Type B pancreatic cell (in vitro differentiated cells): ENCODE results near the gene CCT6A. TPM values are rescaled to one million over a fixed set of nuclear protein-coding genes. Genes with fewer than 3 reads are reported as not detected.
A peak's percentile ranks its signal among the peaks of the same experiment; 100 is the strongest.
"Not testable (repeated sequence)": the region's sequence is repeated elsewhere in the genome, so short reads cannot be mapped to it uniquely, and the experiment has no call there.

Experiments used
- DNase-seq: peaks from one replicate; pipeline ENCODE4 v3.0.0; 2021; ENCODE audit warnings: mixed read lengths; ENCODE audit not compliant: unreplicated experiment; ENCODE audit errors: extremely low spot score
- H3K27ac Mint-ChIP-seq: 2 replicates; pipeline ENCODE4 v1.8.0; 2021; ENCODE audit warnings: mild to moderate bottlenecking, mixed read lengths
- H3K27me3 Mint-ChIP-seq: 2 replicates; pipeline ENCODE4 v1.8.0; 2021; ENCODE audit warnings: mixed read lengths
- H3K36me3 Mint-ChIP-seq: 2 replicates; pipeline ENCODE4 v1.8.0; 2021; ENCODE audit warnings: mixed read lengths
- H3K4me1 Mint-ChIP-seq: one replicate; pipeline ENCODE4 v1.8.0; 2021; ENCODE audit warnings: mixed read lengths; ENCODE audit not compliant: unreplicated experiment
- H3K4me3 Mint-ChIP-seq: 2 replicates; pipeline ENCODE4 v1.8.0; 2021; ENCODE audit warnings: mild to moderate bottlenecking, mixed read lengths
- H3K9me3 Mint-ChIP-seq: 2 replicates; pipeline ENCODE4 v1.8.0; 2021; ENCODE audit warnings: mixed read lengths
- CTCF ChIP-seq: fragments of 200-600 bp; sonication (generic); conservative IDR thresholded peaks from 2 replicates; pipeline ENCODE4 v1.5.0; 2021; ENCODE audit warnings: antibody characterized with exemption, mild to moderate bottlenecking
- total RNA-seq: library from RNA; stranded (reverse); gene quantifications from 2 replicates; pipeline ENCODE4 v1.2.1, GENCODE V29; 2021; ENCODE audit warnings: low replicate concordance

The CCT6A gene
- total RNA-seq, 1 donor from 2014 or later, result 151 TPM

- H3K36me3 Mint-ChIP-seq, result peaks cover 3% of the 10 kb centered on the region
Observed at GRCh38 chr7:56097700-56098099, 46.1 kb downstream of the CCT6A start.

GRCh38 chr7:56098187-56099008, 46.8 kb downstream of the CCT6A start:
- H3K36me3 Mint-ChIP-seq, H3K27ac Mint-ChIP-seq, DNase-seq: not testable (repeated sequence)

More at GRCh38 chr7:56097700-56098099, 46.1 kb downstream of the CCT6A start:
- H3K4me1 Mint-ChIP-seq, result no peaks in the 10 kb centered on the region
- H3K27me3 Mint-ChIP-seq, result no peaks in the 10 kb centered on the region
- H3K27ac Mint-ChIP-seq, result no peak overlapping the region
- no peak for TF ChIP-seq CTCF
- no peak overlapping the region for H3K4me3 Mint-ChIP-seq
- no peak for DNase-seq
- H3K9me3 Mint-ChIP-seq, result no peaks in the 10 kb centered on the region

GRCh38 chr7:56099653-56100052, 48.1 kb downstream of the CCT6A start:
- Mint-ChIP-seq H3K9me3 (no peaks in the 10 kb centered on the region), H3K27ac (no peak overlapping the region), H3K4me1 (no peaks in the 10 kb centered on the region), H3K36me3 (peaks cover 7% of the 10 kb centered on the region), H3K27me3 (no peaks in the 10 kb centered on the region), H3K4me3 (no peak overlapping the region)
- no peak for DNase-seq
- TF ChIP-seq CTCF, result no peak

More at GRCh38 chr7:56098187-56099008, 46.8 kb downstream of the CCT6A start:
- not testable (repeated sequence) for H3K4me3 Mint-ChIP-seq, H3K27me3 Mint-ChIP-seq, H3K4me1 Mint-ChIP-seq, H3K9me3 Mint-ChIP-seq

- H3K9me3 Mint-ChIP-seq, H3K4me3 Mint-ChIP-seq, H3K4me1 Mint-ChIP-seq, DNase-seq, H3K36me3 Mint-ChIP-seq, H3K27ac Mint-ChIP-seq, H3K27me3 Mint-ChIP-seq: not testable (repeated sequence)
Observed at GRCh38 chr7:56104138-56104537, 52.6 kb downstream of the CCT6A start.

- Mint-ChIP-seq H3K27me3 (no peaks in the 10 kb centered on the region), H3K4me1 (peaks cover 8% of the 10 kb centered on the region), H3K27ac (peak overlapping the region; percentile 94), H3K4me3 (peak overlapping the region; percentile 97), H3K9me3 (peaks cover 7% of the 10 kb centered on the region), H3K36me3 (peaks cover 8% of the 10 kb centered on the region)
- no peak for DNase-seq
- no peak for TF ChIP-seq CTCF
Observed at GRCh38 chr7:56105508-56105907, 53.9 kb downstream of the CCT6A start.

- no peak for TF ChIP-seq CTCF
- peak within 1 kb of the TSS; percentile 94 for H3K27ac Mint-ChIP-seq
- H3K27me3 Mint-ChIP-seq, result no peaks in the 10 kb centered on the region
- H3K4me3 Mint-ChIP-seq, result peak within 1 kb of the TSS; percentile 97
- peaks cover 8% of the 10 kb centered on the region for H3K36me3 Mint-ChIP-seq
- peaks cover 7% of the 10 kb centered on the region for H3K9me3 Mint-ChIP-seq
- peak; percentile 88 for DNase-seq
- peaks cover 8% of the 10 kb centered on the region for H3K4me1 Mint-ChIP-seq
Observed at GRCh38 chr7:56106108-56107073, 54.8 kb downstream of the CCT6A start, which contains the start of gene CHCHD2. TSS of gene CHCHD2 (minus strand) at chr7:56106476. CDS start at chr7:56106413, 63 bp downstream.
